DOHH2 (cell line): ENCODE data around the gene UBAP1.

Source experiments
- H3F3A ChIP-seq: fragments of 200-600 bp; sonication (generic), shearing (Covaris generic); 2 replicates; pipeline ENCODE4 v1.6.0; 2016; ENCODE audit warnings: antibody characterized with exemption, mild to moderate bottlenecking; ENCODE audit not compliant: control insufficient read depth, insufficient read depth
- H3K27ac ChIP-seq: fragments of 200-600 bp; sonication (generic); 2 replicates; pipeline ENCODE4 v1.5.1; 2014; ENCODE audit warnings: low read depth, mild to moderate bottlenecking, low read length, moderate library complexity
- H3K27me3 ChIP-seq: fragments of 200-600 bp; sonication (generic); 2 replicates; pipeline ENCODE4 v1.6.1; 2014; ENCODE audit warnings: mild to moderate bottlenecking, low read length, mixed read lengths; ENCODE audit not compliant: control insufficient read depth
- H3K36me3 ChIP-seq: fragments of 200-600 bp; sonication (generic); 2 replicates; pipeline ENCODE4 v1.6.1; 2014; ENCODE audit warnings: mild to moderate bottlenecking, low read length, moderate library complexity, mixed read lengths; ENCODE audit not compliant: control insufficient read depth
- H3K4me1 ChIP-seq: fragments of 200-600 bp; sonication (generic); 2 replicates; pipeline ENCODE4 v1.6.1; 2014; ENCODE audit warnings: mild to moderate bottlenecking, low read length, mixed read lengths; ENCODE audit not compliant: control insufficient read depth
- H3K4me2 ChIP-seq: fragments of 200-600 bp; sonication (generic); 2 replicates; pipeline ENCODE4 v1.6.0; 2014; ENCODE audit warnings: mild to moderate bottlenecking, low read length, moderate library complexity
- H3K4me3 ChIP-seq: fragments of 200-600 bp; sonication (generic); 2 replicates; pipeline ENCODE4 v1.5.1; 2014; ENCODE audit warnings: mild to moderate bottlenecking, low read length, mixed read lengths
- H3K79me2 ChIP-seq: fragments of 200-600 bp; sonication (generic); 2 replicates; pipeline ENCODE4 v1.6.1; 2014; ENCODE audit warnings: mild to moderate bottlenecking, low read length, mixed read lengths; ENCODE audit not compliant: control insufficient read depth
- H3K9me2 ChIP-seq: fragments of 200-600 bp; sonication (generic); replicated peaks from 2 replicates; pipeline ENCODE4 v1.6.1; 2014; ENCODE audit warnings: mild to moderate bottlenecking, low read length, mixed read lengths; ENCODE audit not compliant: control insufficient read depth
- H3K9me3 ChIP-seq: fragments of 200-600 bp; sonication (generic); 2 replicates; pipeline ENCODE4 v1.6.1; 2014; ENCODE audit warnings: antibody characterized with exemption, low read length, mixed read lengths; ENCODE audit not compliant: control insufficient read depth, insufficient read depth
- H4K20me1 ChIP-seq: fragments of 200-600 bp; sonication (generic); 2 replicates; pipeline ENCODE4 v1.6.0; 2014; ENCODE audit warnings: low read depth, mild to moderate bottlenecking, antibody characterized with exemption, low read length, moderate library complexity; ENCODE audit not compliant: control insufficient read depth, insufficient read depth
- EZH2phosphoT487 ChIP-seq: fragments of 200-600 bp; sonication (generic); IDR thresholded peaks from 2 replicates; pipeline ENCODE4 v1.6.1; 2017; ENCODE audit warnings: borderline replicate concordance, mild to moderate bottlenecking, antibody characterized with exemption, low read length, moderate library complexity, mixed read lengths
- TF ChIP-seq, protein P1 (sequence below): fragments of 200-600 bp; sonication (generic); IDR thresholded peaks from one replicate; pipeline ENCODE4 v1.5.1; 2014; ENCODE audit warnings: antibody characterized with exemption, mild to moderate bottlenecking, low read depth, low read length; ENCODE audit not compliant: poor library complexity, severe bottlenecking

The UBAP1 gene

DNA sequence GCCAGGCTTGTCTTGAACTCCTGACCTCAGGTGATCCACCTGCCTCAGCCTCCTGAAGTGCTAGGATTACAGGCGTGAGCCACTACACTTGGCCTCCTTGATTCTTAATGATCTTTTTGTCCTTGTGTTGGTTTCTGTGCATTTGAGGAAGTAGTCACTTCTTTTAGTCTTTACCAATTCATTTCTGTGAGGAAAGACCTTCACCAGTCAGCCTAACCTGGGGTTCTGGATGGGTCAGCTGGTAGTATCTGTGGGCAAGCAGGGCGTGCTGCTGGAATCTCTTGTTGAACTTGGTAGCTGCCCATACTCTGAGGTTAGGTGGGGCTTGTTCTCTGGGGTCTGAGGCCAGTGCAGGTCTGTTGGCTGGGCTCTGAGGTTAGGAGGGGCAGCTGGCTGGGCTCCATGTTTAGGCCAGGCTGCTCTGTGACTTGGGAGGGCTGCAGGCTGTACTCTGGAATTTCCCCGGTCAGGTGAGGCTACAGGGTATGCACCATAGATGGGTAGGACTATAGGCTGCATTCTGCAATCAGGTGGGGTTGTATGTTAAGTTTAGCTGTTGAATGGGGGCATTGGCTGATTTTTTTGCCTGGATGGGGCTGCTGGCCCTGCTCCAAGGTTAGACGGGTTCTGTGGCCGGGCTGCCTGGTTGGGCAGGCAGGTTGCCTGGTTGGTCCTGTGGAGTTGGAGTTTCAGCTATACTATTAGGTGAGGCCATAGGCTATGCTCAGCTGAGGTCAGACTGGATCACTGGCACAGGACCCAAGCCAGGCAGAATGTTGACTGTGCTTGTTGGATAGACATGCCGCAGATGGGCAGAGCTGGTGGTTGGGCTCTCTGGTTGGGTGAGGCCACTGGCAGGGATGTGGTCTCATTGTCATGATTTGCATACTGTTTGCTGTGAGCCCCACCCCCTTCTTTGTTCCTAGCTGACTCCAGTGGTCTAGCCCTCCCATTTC is 19.2 kb downstream of the UBAP1 start:
- Histone ChIP-seq H3K4me1 (peaks cover 20% of the 10 kb centered on the region), H3K9me2 (no peaks in the 10 kb centered on the region), H3K36me3 (peaks cover 24% of the 10 kb centered on the region), H3K9me3 (no peaks in the 10 kb centered on the region), H3K4me2 (peak overlapping the region; percentile 17; the same call in 1 of the 2 replicates), H3F3A (0 out of 2 replicates have a peak, but pooled peaks cover 2% of the 10 kb centered on the region), H3K27ac (no peak overlapping the region), H3K4me3 (no peak overlapping the region), H3K27me3 (no peaks in the 10 kb centered on the region), H4K20me1 (peaks cover 7% of the 10 kb centered on the region; the same call in 1 of the 2 replicates), H3K79me2 (peaks cover 93% of the 10 kb centered on the region)
- no peak for TF ChIP-seq EZH2phosphoT487
- TF ChIP-seq, protein P1, sequence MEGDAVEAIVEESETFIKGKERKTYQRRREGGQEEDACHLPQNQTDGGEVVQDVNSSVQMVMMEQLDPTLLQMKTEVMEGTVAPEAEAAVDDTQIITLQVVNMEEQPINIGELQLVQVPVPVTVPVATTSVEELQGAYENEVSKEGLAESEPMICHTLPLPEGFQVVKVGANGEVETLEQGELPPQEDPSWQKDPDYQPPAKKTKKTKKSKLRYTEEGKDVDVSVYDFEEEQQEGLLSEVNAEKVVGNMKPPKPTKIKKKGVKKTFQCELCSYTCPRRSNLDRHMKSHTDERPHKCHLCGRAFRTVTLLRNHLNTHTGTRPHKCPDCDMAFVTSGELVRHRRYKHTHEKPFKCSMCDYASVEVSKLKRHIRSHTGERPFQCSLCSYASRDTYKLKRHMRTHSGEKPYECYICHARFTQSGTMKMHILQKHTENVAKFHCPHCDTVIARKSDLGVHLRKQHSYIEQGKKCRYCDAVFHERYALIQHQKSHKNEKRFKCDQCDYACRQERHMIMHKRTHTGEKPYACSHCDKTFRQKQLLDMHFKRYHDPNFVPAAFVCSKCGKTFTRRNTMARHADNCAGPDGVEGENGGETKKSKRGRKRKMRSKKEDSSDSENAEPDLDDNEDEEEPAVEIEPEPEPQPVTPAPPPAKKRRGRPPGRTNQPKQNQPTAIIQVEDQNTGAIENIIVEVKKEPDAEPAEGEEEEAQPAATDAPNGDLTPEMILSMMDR = no peak

DNA sequence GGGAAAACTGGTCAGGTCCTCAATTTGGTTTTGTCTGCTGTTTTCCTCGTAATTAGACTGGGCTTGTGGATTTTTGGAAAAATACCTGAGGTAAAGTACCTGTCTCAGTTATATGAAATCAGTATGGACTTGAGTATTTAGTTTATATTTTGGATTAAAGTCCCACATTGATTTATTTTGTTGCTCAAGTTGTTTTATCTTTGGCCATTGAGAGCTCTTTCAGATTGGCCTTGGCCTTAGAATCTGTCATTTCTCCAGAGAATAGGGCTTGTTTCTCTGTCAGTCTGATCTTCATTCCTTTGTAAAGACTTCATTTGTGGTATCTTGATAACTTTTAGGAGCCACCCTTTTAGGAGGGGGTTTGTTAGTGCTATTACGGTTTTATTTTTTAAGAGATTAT is 21.2 kb downstream of the UBAP1 start:
- H3K4me1 ChIP-seq = peaks cover 15% of the 10 kb centered on the region
- no peak overlapping the region for H3K4me2 ChIP-seq
- H3K9me3 ChIP-seq = no peaks in the 10 kb centered on the region
- H3K36me3 ChIP-seq = peaks cover 28% of the 10 kb centered on the region
- 0 out of 2 replicates have a peak, but pooled peaks cover 2% of the 10 kb centered on the region for H3F3A ChIP-seq
- H4K20me1 ChIP-seq = peaks cover 7% of the 10 kb centered on the region; the same call in 1 of the 2 replicates
- no peak overlapping the region for H3K4me3 ChIP-seq
- TF ChIP-seq, protein P1 = no peak
- no peak for TF ChIP-seq EZH2phosphoT487
- H3K27ac ChIP-seq = no peak overlapping the region
- H3K27me3 ChIP-seq = no peaks in the 10 kb centered on the region
- H3K9me2 ChIP-seq = no peaks in the 10 kb centered on the region
- peaks cover 95% of the 10 kb centered on the region for H3K79me2 ChIP-seq

DNA sequence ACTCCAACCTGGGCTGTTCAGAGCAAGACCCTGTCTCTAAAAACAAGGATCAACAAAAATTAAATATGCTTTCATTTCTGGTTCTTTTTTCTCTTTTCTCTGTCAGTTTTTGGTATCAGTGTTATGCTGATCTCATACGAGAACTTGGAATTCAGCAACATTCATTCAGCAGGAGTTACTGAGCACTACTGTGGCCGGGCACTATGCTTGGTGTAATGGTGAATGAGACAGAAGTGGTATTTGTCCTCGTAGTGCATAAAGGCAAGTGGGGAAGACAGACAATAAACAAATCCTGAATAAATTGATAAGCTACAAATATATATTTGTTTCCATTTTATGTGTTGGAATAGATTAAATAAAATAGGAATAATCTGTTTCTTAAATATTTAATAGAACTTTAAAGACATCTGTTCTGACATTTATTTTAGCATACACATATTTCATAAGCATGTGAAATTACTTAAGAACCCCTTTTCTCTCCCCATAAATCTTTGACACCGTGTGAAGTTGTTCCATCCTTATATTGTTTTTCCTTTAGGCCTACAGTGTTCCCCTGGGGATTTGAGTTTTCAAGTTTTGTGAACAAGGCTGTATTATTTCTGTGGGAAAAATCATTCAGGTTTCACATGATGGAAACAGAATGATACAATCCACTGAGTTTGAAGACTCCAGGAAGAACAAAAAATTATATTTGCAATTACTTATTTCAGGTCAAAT is 24.6 kb downstream of the UBAP1 start:
- Histone ChIP-seq H3K36me3 (peaks cover 18% of the 10 kb centered on the region), H3K4me2 (no peak overlapping the region), H3K27me3 (no peaks in the 10 kb centered on the region), H3K79me2 (peaks cover 94% of the 10 kb centered on the region), H3K27ac (no peak overlapping the region), H4K20me1 (peaks cover under 1% of the 10 kb centered on the region; the same call in 1 of the 2 replicates), H3K9me2 (no peaks in the 10 kb centered on the region), H3K9me3 (no peaks in the 10 kb centered on the region), H3K4me3 (no peak overlapping the region), H3K4me1 (peaks cover 3% of the 10 kb centered on the region), H3F3A (0 out of 2 replicates have a peak, but pooled peaks cover 5% of the 10 kb centered on the region)
- TF ChIP-seq, protein P1 = no peak
- TF ChIP-seq EZH2phosphoT487 = no peak
